Neural cell (in vitro differentiated cells): ENCODE measurements around the gene MAG. TPM values are rescaled to one million over a fixed set of nuclear protein-coding genes. Genes with fewer than 3 reads are reported as not detected.

ENCODE experiments used
- H2AFZ ChIP-seq: fragments of 200-600, 300-800 bp; sonication (generic), shearing (Covaris generic); 2 replicates; pipeline ENCODE4 v1.6.0; 2014; ENCODE audit warnings: low read depth, mild to moderate bottlenecking, antibody characterized with exemption, low read length, moderate library complexity
- H3F3A ChIP-seq: fragments of 200-600 bp; shearing (Covaris generic); 2 replicates; pipeline ENCODE4 v1.6.1; 2016; ENCODE audit warnings: mild to moderate bottlenecking, moderate library complexity, mixed read lengths, antibody characterized with exemption, low read length; ENCODE audit not compliant: insufficient read depth, poor library complexity, severe bottlenecking
- H3K27ac ChIP-seq: fragments of 200-600, 300-800 bp; sonication (generic), shearing (Covaris generic); 2 replicates; pipeline ENCODE4 v1.5.1; 2014; ENCODE audit warnings: mild to moderate bottlenecking, low read length, moderate library complexity
- H3K27me3 ChIP-seq: fragments of 300-800, 200-600 bp; sonication (generic), shearing (Covaris generic); 2 replicates; pipeline ENCODE4 v1.6.0; 2014; ENCODE audit warnings: mild to moderate bottlenecking, low read depth, low read length, moderate library complexity; ENCODE audit not compliant: insufficient read depth
- H3K36me3 ChIP-seq: fragments of 300-800, 200-600 bp; sonication (generic), shearing (Covaris generic); 2 replicates; pipeline ENCODE4 v1.5.1; 2014; ENCODE audit warnings: mild to moderate bottlenecking, antibody characterized with exemption, low read length, moderate library complexity; ENCODE audit not compliant: insufficient read depth
- H3K4me2 ChIP-seq: fragments of 300-800, 200-600 bp; sonication (generic), shearing (Covaris generic); 2 replicates; pipeline ENCODE4 v1.6.0; 2014; ENCODE audit warnings: mild to moderate bottlenecking, low read length
- H3K4me3 ChIP-seq: fragments of 300-800, 200-600 bp; sonication (generic), shearing (Covaris generic); 2 replicates; pipeline ENCODE4 v1.5.1; 2014; ENCODE audit warnings: mild to moderate bottlenecking, low read length, moderate library complexity
- H3K79me2 ChIP-seq: fragments of 200-600 bp; shearing (Covaris generic); replicated peaks from 2 replicates; pipeline ENCODE4 v1.6.0; 2014; ENCODE audit warnings: mild to moderate bottlenecking, low read length, moderate library complexity; ENCODE audit not compliant: insufficient read depth
- H3K9ac ChIP-seq: fragments of 300-800, 200-600 bp; sonication (generic), shearing (Covaris generic); 2 replicates; pipeline ENCODE4 v1.6.1; 2016; ENCODE audit warnings: mild to moderate bottlenecking, low read length, mixed read lengths
- H3K9me2 ChIP-seq: fragments of 200-600 bp; shearing (Covaris generic); 2 replicates; pipeline ENCODE4 v1.6.1; 2016; ENCODE audit warnings: mild to moderate bottlenecking, low read length, mixed read lengths; ENCODE audit not compliant: insufficient read depth
- H3K9me3 ChIP-seq: fragments of 200-600, 300-800 bp; sonication (generic), shearing (Covaris generic); 2 replicates; pipeline ENCODE4 v1.6.1; 2016; ENCODE audit warnings: mild to moderate bottlenecking, mixed run types, low read length, moderate library complexity, mixed read lengths
- H4K20me1 ChIP-seq: fragments of 200-600 bp; shearing (Covaris generic); 2 replicates; pipeline ENCODE4 v1.6.1; 2016; ENCODE audit warnings: mild to moderate bottlenecking, mixed run types; ENCODE audit not compliant: insufficient read depth
- EP300 ChIP-seq: fragments of 450-650 bp; conservative IDR thresholded peaks from 2 replicates; pipeline ENCODE4 v1.6.1; 2014; ENCODE audit warnings: antibody characterized with exemption, mild to moderate bottlenecking, moderate library complexity; ENCODE audit not compliant: poor library complexity, severe bottlenecking
- EZH2 ChIP-seq: fragments of 200-600, 300-800 bp; shearing (Covaris generic), sonication (generic); IDR thresholded peaks from 2 replicates; pipeline ENCODE4 v1.6.1; 2014; ENCODE audit warnings: antibody characterized with exemption, low read length, borderline replicate concordance, mild to moderate bottlenecking; ENCODE audit not compliant: insufficient read depth, poor library complexity, severe bottlenecking
- MXI1 ChIP-seq: fragments of 450-650 bp; conservative IDR thresholded peaks from 2 replicates; pipeline ENCODE4 v1.6.1; 2014; ENCODE audit warnings: antibody characterized with exemption, mild to moderate bottlenecking; ENCODE audit not compliant: poor library complexity, severe bottlenecking
- POLR2AphosphoS5 ChIP-seq: IDR thresholded peaks from 2 replicates; pipeline ENCODE4 v1.6.1; 2012
- RAD21 ChIP-seq: fragments of 450-650 bp; conservative IDR thresholded peaks from 2 replicates; pipeline ENCODE4 v1.6.1; 2014; ENCODE audit warnings: antibody characterized with exemption, mild to moderate bottlenecking, moderate library complexity
- SMC3 ChIP-seq: fragments of 450-650 bp; conservative IDR thresholded peaks from 2 replicates; pipeline ENCODE4 v1.6.1; 2014; ENCODE audit warnings: antibody characterized with exemption, mild to moderate bottlenecking, moderate library complexity; ENCODE audit not compliant: poor library complexity
- TAF1 ChIP-seq: IDR thresholded peaks from 2 replicates; pipeline ENCODE4 v1.6.1; 2012; ENCODE audit warnings: low read depth
- polyA plus RNA-seq: library from polyadenylated mRNA; depleted of rRNA; stranded (reverse); fragments of >200 nt; gene quantifications from 2 replicates; pipeline ENCODE4 v1.2.3, GENCODE V29; 2014
- TF ChIP-seq, protein P1 (sequence below): IDR thresholded peaks from 2 replicates; pipeline ENCODE4 v1.6.1; 2012; ENCODE audit warnings: borderline replicate concordance
- TF ChIP-seq, protein P2 (sequence below): fragments of 450-650 bp; IDR thresholded peaks from 2 replicates; pipeline ENCODE4 v1.5.1; 2014; ENCODE audit warnings: antibody characterized with exemption, mild to moderate bottlenecking, moderate library complexity; ENCODE audit not compliant: poor library complexity, severe bottlenecking

The MAG gene
- polyA plus RNA-seq, 1 donor from 2014 or later: not detected

DNA sequence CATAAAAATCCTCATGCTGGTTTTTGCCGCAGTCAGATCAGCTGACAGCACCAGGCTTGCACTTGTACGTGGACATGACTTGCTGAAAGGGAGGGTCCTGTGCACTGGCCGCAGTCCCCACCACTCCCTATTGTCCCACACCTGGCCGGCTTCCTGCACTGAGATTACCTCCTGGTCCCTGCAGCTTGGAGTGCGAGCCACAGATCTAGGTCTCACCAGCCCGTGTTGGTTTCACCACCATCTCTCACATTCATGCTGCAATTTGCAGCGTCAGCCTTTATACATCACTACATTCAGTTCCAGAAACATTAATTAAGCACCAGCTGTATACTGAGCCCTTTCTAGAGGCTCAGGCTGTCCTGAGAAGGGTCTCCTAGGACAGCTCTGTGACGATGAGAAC lies 22.1 kb downstream of the MAG start:
- no peaks in the 10 kb centered on the region for H3F3A ChIP-seq
- no peak overlapping the region for H3K4me2 ChIP-seq
- no peaks in the 10 kb centered on the region for H4K20me1 ChIP-seq
- H3K9me2 ChIP-seq: no peaks in the 10 kb centered on the region
- H3K27me3 ChIP-seq: no peaks in the 10 kb centered on the region
- TF ChIP-seq SMC3: no peak
- no peak for TF ChIP-seq RAD21
- no peak for TF ChIP-seq MXI1
- no peak for TF ChIP-seq EZH2
- TF ChIP-seq, protein P1, sequence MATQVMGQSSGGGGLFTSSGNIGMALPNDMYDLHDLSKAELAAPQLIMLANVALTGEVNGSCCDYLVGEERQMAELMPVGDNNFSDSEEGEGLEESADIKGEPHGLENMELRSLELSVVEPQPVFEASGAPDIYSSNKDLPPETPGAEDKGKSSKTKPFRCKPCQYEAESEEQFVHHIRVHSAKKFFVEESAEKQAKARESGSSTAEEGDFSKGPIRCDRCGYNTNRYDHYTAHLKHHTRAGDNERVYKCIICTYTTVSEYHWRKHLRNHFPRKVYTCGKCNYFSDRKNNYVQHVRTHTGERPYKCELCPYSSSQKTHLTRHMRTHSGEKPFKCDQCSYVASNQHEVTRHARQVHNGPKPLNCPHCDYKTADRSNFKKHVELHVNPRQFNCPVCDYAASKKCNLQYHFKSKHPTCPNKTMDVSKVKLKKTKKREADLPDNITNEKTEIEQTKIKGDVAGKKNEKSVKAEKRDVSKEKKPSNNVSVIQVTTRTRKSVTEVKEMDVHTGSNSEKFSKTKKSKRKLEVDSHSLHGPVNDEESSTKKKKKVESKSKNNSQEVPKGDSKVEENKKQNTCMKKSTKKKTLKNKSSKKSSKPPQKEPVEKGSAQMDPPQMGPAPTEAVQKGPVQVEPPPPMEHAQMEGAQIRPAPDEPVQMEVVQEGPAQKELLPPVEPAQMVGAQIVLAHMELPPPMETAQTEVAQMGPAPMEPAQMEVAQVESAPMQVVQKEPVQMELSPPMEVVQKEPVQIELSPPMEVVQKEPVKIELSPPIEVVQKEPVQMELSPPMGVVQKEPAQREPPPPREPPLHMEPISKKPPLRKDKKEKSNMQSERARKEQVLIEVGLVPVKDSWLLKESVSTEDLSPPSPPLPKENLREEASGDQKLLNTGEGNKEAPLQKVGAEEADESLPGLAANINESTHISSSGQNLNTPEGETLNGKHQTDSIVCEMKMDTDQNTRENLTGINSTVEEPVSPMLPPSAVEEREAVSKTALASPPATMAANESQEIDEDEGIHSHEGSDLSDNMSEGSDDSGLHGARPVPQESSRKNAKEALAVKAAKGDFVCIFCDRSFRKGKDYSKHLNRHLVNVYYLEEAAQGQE: no peak
- TF ChIP-seq, protein P2, sequence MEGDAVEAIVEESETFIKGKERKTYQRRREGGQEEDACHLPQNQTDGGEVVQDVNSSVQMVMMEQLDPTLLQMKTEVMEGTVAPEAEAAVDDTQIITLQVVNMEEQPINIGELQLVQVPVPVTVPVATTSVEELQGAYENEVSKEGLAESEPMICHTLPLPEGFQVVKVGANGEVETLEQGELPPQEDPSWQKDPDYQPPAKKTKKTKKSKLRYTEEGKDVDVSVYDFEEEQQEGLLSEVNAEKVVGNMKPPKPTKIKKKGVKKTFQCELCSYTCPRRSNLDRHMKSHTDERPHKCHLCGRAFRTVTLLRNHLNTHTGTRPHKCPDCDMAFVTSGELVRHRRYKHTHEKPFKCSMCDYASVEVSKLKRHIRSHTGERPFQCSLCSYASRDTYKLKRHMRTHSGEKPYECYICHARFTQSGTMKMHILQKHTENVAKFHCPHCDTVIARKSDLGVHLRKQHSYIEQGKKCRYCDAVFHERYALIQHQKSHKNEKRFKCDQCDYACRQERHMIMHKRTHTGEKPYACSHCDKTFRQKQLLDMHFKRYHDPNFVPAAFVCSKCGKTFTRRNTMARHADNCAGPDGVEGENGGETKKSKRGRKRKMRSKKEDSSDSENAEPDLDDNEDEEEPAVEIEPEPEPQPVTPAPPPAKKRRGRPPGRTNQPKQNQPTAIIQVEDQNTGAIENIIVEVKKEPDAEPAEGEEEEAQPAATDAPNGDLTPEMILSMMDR: no peak
- TF ChIP-seq EP300: no peak
- TF ChIP-seq POLR2AphosphoS5: no peak
- no peak for TF ChIP-seq TAF1
- H2AFZ ChIP-seq: no peak overlapping the region
- H3K79me2 ChIP-seq: no peaks in the 10 kb centered on the region
- H3K9ac ChIP-seq: no peak overlapping the region
- no peaks in the 10 kb centered on the region for H3K36me3 ChIP-seq
- H3K4me3 ChIP-seq: no peak overlapping the region
- H3K27ac ChIP-seq: no peak overlapping the region
- no peaks in the 10 kb centered on the region for H3K9me3 ChIP-seq

DNA sequence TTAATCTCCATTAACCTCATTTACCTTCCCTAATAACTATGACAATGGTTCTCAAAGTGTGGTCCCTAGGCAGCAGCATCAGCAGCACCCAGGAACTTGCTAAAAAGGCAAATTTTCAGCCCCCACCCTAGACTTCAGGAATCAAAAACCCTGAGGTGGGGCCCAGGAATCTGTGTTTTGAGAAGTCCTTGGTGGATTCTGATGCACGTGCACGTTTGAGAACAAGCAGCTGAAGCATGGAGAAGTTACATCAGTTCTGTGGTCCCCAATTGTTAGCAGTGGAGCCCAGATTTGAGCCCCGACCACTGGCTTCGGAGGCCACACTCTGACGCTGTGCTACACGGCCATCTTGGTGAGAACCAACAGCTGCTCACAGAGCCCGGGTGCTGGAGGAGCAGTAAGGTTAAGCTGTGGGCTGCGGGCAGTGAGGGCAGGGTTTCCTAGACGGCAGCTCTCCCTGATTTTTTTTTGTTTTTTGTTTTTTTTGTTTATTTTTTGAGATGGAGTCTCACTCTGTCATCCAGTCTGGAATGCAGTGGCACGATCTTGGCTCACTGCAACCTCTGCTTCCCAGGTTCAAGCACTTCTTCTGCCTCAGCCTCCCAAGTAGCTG lies 23.0 kb downstream of the MAG start:
- no peaks in the 10 kb centered on the region for H3K79me2 ChIP-seq
- H3K27me3 ChIP-seq: no peaks in the 10 kb centered on the region
- H2AFZ ChIP-seq: no peak overlapping the region
- H3K4me3 ChIP-seq: no peak overlapping the region
- no peak overlapping the region for H3K9ac ChIP-seq
- no peaks in the 10 kb centered on the region for H3K36me3 ChIP-seq
- no peak overlapping the region for H3K27ac ChIP-seq
- no peaks in the 10 kb centered on the region for H3K9me3 ChIP-seq
- no peaks in the 10 kb centered on the region for H4K20me1 ChIP-seq
- H3K9me2 ChIP-seq: no peaks in the 10 kb centered on the region
- no peak overlapping the region for H3K4me2 ChIP-seq
- H3F3A ChIP-seq: no peaks in the 10 kb centered on the region
- no peak for TF ChIP-seq POLR2AphosphoS5
- no peak for TF ChIP-seq TAF1
- TF ChIP-seq RAD21: no peak
- TF ChIP-seq SMC3: no peak
- TF ChIP-seq, protein P2: no peak
- TF ChIP-seq, protein P1: no peak
- no peak for TF ChIP-seq EZH2
- TF ChIP-seq MXI1: no peak
- TF ChIP-seq EP300: no peak
